Endodermal cell (in vitro differentiated cells): ENCODE results near the gene VWC2. TPM values are rescaled to one million over a fixed set of nuclear protein-coding genes. Genes with fewer than 3 reads are reported as not detected.

Experiments
- DNase-seq: peaks from one replicate; pipeline ENCODE4 v3.0.0-alpha.2; 2017
- H3K27ac ChIP-seq: 2 replicates; pipeline ENCODE4 v1.5.1; 2013; ENCODE audit warnings: mild to moderate bottlenecking, low read depth, low read length, moderate library complexity
- H3K27me3 ChIP-seq: 2 replicates; pipeline ENCODE4 v1.6.1; 2013; ENCODE audit warnings: mild to moderate bottlenecking, low read length, moderate library complexity; ENCODE audit not compliant: insufficient read depth, control insufficient read depth, poor library complexity, severe bottlenecking
- H3K36me3 ChIP-seq: 2 replicates; pipeline ENCODE4 v1.7.0; 2013; ENCODE audit warnings: mild to moderate bottlenecking, low read length, moderate library complexity; ENCODE audit not compliant: control insufficient read depth, insufficient read depth
- H3K4me1 ChIP-seq: one replicate; pipeline ENCODE4 v1.7.0; 2013; ENCODE audit warnings: low read length; ENCODE audit not compliant: control insufficient read depth, insufficient read depth
- H3K4me3 ChIP-seq: 2 replicates; pipeline ENCODE4 v1.5.1; 2013; ENCODE audit warnings: mild to moderate bottlenecking, low read length, moderate library complexity
- H3K9ac ChIP-seq: 2 replicates; pipeline ENCODE4 v1.6.1; 2013; ENCODE audit warnings: mild to moderate bottlenecking, low read length, moderate library complexity; ENCODE audit not compliant: poor library complexity, severe bottlenecking; ENCODE audit errors: extremely low read depth
- H3K9me3 ChIP-seq: 2 replicates; pipeline ENCODE4 v1.6.1; 2013; ENCODE audit warnings: mild to moderate bottlenecking, low read length, moderate library complexity; ENCODE audit not compliant: control insufficient read depth
- H3K27ac Mint-ChIP-seq: 2 replicates; pipeline ENCODE4 v1.8.0; 2020; ENCODE audit warnings: mixed read lengths
- H3K27me3 Mint-ChIP-seq: 2 replicates; pipeline ENCODE4 v1.8.0; 2021; ENCODE audit warnings: mild to moderate bottlenecking, mixed read lengths; ENCODE audit not compliant: insufficient read depth
- H3K36me3 Mint-ChIP-seq: 2 replicates; pipeline ENCODE4 v1.8.0; 2020; ENCODE audit warnings: low read depth, mixed read lengths
- H3K4me1 Mint-ChIP-seq: 2 replicates; pipeline ENCODE4 v1.8.0; 2020; ENCODE audit warnings: mixed read lengths
- H3K4me3 Mint-ChIP-seq: 2 replicates; pipeline ENCODE4 v1.8.0; 2020; ENCODE audit warnings: mild to moderate bottlenecking, moderate library complexity, mixed read lengths
- H3K9me3 Mint-ChIP-seq: 2 replicates; pipeline ENCODE4 v1.8.0; 2020; ENCODE audit warnings: mild to moderate bottlenecking, mixed read lengths
- CTCF ChIP-seq: fragments of 200-600 bp; sonication (generic); conservative IDR thresholded peaks from 2 replicates; pipeline ENCODE4 v1.5.0; 2021; ENCODE audit warnings: antibody characterized with exemption, mild to moderate bottlenecking
- WGBS, 2 experiments: methylation state at CpG; one replicate each; pipeline versions ENCODE4 v1.1.5 to v1.1.7; 2013; ENCODE audit warnings: missing lambda C conversion rate in 2 of 2, mixed read lengths in 1 of 2; ENCODE audit not compliant: insufficient coverage in 1 of 2, insufficient read length in 1 of 2; 5-methylcytosine and 5-hydroxymethylcytosine counted together
- total RNA-seq, 2 donors: library from RNA; stranded (reverse); fragmentation: NEBNext Ultra II Directional in 1 of 2; extraction: Animal tissue kit (Norgen Biotek cat#: 25700) in 1 of 2; gene quantifications; 2 replicates in 1 of 2; 3 replicates in 1 of 2; pipeline ENCODE4 v1.2.1, GENCODE V29; 2021

The VWC2 gene
- total RNA-seq, 2 donors from 2014 or later: not detected

GRCh38 chr7:49775065-49775948 is 1.9 kb downstream of the VWC2 start:
- H3K9me3 Mint-ChIP-seq: no peaks in the 10 kb centered on the region
- peak overlapping the region; percentile 59 for H3K4me3 Mint-ChIP-seq
- DNase-seq: peak; percentile 77
- H3K27ac ChIP-seq: no peak overlapping the region
- no peaks in the 10 kb centered on the region for H3K9me3 ChIP-seq
- H3K4me1 Mint-ChIP-seq: peaks cover 11% of the 10 kb centered on the region
- H3K4me3 ChIP-seq: peak overlapping the region; percentile 76
- peaks cover 2% of the 10 kb centered on the region for H3K4me1 ChIP-seq
- no peak overlapping the region for H3K27ac Mint-ChIP-seq
- H3K9ac ChIP-seq: no peak overlapping the region
- no peaks in the 10 kb centered on the region for H3K36me3 ChIP-seq
- H3K36me3 Mint-ChIP-seq: no peaks in the 10 kb centered on the region
- no peak for TF ChIP-seq CTCF
- 1 to 7% methylated on average over 27 to 106 of the region's 106 CpGs for WGBS, 2 experiments
- peaks cover 84% of the 10 kb centered on the region for H3K27me3 ChIP-seq
- H3K27me3 Mint-ChIP-seq: peaks cover 81% of the 10 kb centered on the region

- no peaks in the 10 kb centered on the region for H3K36me3 Mint-ChIP-seq
- WGBS, 2 experiments: 22 to 36% methylated on average over 12 to 25 of the region's 25 CpGs
- Histone ChIP-seq H3K9ac (no peak overlapping the region), H3K4me1 (peaks cover 2% of the 10 kb centered on the region), H3K27ac (no peak overlapping the region), H3K4me3 (peak overlapping the region; percentile 62), H3K27me3 (peaks cover 79% of the 10 kb centered on the region), H3K36me3 (no peaks in the 10 kb centered on the region), H3K9me3 (no peaks in the 10 kb centered on the region)
- H3K4me3 Mint-ChIP-seq: peak overlapping the region; percentile 59
- H3K9me3 Mint-ChIP-seq: no peaks in the 10 kb centered on the region
- no peak overlapping the region for H3K27ac Mint-ChIP-seq
- peaks cover 76% of the 10 kb centered on the region for H3K27me3 Mint-ChIP-seq
- DNase-seq: peak; percentile 61
- peaks cover 11% of the 10 kb centered on the region for H3K4me1 Mint-ChIP-seq
- TF ChIP-seq CTCF: no peak
Observed at GRCh38 chr7:49775949-49776443, 2.6 kb downstream of the VWC2 start.

- Histone ChIP-seq H3K36me3 (no peaks in the 10 kb centered on the region), H3K27me3 (peaks cover 69% of the 10 kb centered on the region), H3K27ac (no peak overlapping the region), H3K4me1 (peaks cover 2% of the 10 kb centered on the region), H3K4me3 (no peak overlapping the region), H3K9ac (no peak overlapping the region), H3K9me3 (no peaks in the 10 kb centered on the region)
- no peaks in the 10 kb centered on the region for H3K36me3 Mint-ChIP-seq
- 0 to 1% methylated on average over 1 to 2 of the region's 2 CpGs for WGBS, 2 experiments
- H3K4me1 Mint-ChIP-seq: peaks cover 11% of the 10 kb centered on the region
- peak; percentile 91 for DNase-seq
- no peaks in the 10 kb centered on the region for H3K9me3 Mint-ChIP-seq
- peaks cover 66% of the 10 kb centered on the region for H3K27me3 Mint-ChIP-seq
- H3K27ac Mint-ChIP-seq: no peak overlapping the region
- TF ChIP-seq CTCF: peak; percentile 83
- no peak overlapping the region for H3K4me3 Mint-ChIP-seq
Observed at GRCh38 chr7:49776994-49777393, 3.6 kb downstream of the VWC2 start.
